Fibroblast of lung (primary cell): ENCODE measurements around the gene PPP1CB. TPM values are rescaled to one million over a fixed set of nuclear protein-coding genes. Genes with fewer than 3 reads are reported as not detected.

Experiments
- DNase-seq, 2 donors: peaks; one replicate each; pipeline versions ENCODE4 v3.0.0 to v3.0.0-alpha.2; 2010; ENCODE audit warnings: low read depth in 2 of 2
- H2AFZ ChIP-seq: 2 replicates; pipeline ENCODE4 v1.5.1; 2012; ENCODE audit warnings: low read length, control low read depth, inconsistent platforms
- H3K27ac ChIP-seq: 2 replicates; pipeline ENCODE4 v1.5.1; 2011; ENCODE audit warnings: low read length, control low read depth; ENCODE audit not compliant: insufficient read depth
- H3K27me3 ChIP-seq: 2 replicates; pipeline ENCODE4 v1.5.1; 2011; ENCODE audit warnings: mild to moderate bottlenecking, low read length; ENCODE audit not compliant: control insufficient read depth, insufficient read depth
- H3K36me3 ChIP-seq: 2 replicates; pipeline ENCODE4 v1.5.1; 2011; ENCODE audit warnings: low read length; ENCODE audit not compliant: control insufficient read depth, insufficient read depth
- H3K4me1 ChIP-seq: 2 replicates; pipeline ENCODE4 v1.5.1; 2011; ENCODE audit warnings: low read length; ENCODE audit not compliant: control insufficient read depth, insufficient read depth; ENCODE audit errors: extremely low read depth
- H3K4me2 ChIP-seq: 2 replicates; pipeline ENCODE4 v1.5.1; 2011; ENCODE audit warnings: low read length, control low read depth; ENCODE audit not compliant: insufficient read depth; ENCODE audit errors: extremely low read depth
- H3K4me3 ChIP-seq, 4 experiments: fragments of 200-600 bp in 1 of 4; sonication (generic) in 1 of 4; replicated peaks in 1 of 4; 2 replicates each; pipeline ENCODE4 v1.5.1; 2011 to 2016; ENCODE audit warnings: low read length in 4 of 4, low read depth in 3 of 4, mild to moderate bottlenecking in 3 of 4, control low read depth in 2 of 4, inconsistent platforms in 1 of 4, mixed read lengths in 1 of 4; ENCODE audit not compliant: insufficient read depth in 1 of 4; ENCODE audit errors: control extremely low read depth in 1 of 4
- H3K79me2 ChIP-seq: 2 replicates; pipeline ENCODE4 v1.5.1; 2012; ENCODE audit warnings: mild to moderate bottlenecking, low read length, inconsistent platforms; ENCODE audit not compliant: control insufficient read depth, insufficient read depth
- H3K9ac ChIP-seq: 2 replicates; pipeline ENCODE4 v1.5.1; 2011; ENCODE audit warnings: mild to moderate bottlenecking, low read length, control low read depth; ENCODE audit not compliant: insufficient read depth
- H3K9me3 ChIP-seq: 2 replicates; pipeline ENCODE4 v1.5.1; 2012; ENCODE audit warnings: low read depth, low read length; ENCODE audit not compliant: control insufficient read depth, insufficient read depth
- H4K20me1 ChIP-seq: 2 replicates; pipeline ENCODE4 v1.5.1; 2011; ENCODE audit warnings: low read length; ENCODE audit not compliant: control insufficient read depth, insufficient read depth; ENCODE audit errors: extremely low read depth
- EZH2 ChIP-seq: IDR thresholded peaks from 2 replicates; pipeline ENCODE4 v1.5.1; 2012; ENCODE audit warnings: low read length, control low read depth, mild to moderate bottlenecking; ENCODE audit errors: missing control alignments
- polyA plus RNA-seq, 2 donors: library from polyadenylated mRNA; depleted of rRNA in 1 of 2; stranded (reverse) in 1 of 2; unstranded in 1 of 2; fragments of >200 nt; gene quantifications; 2 replicates each; pipeline ENCODE4 v1.2.1, GENCODE V29; 2011 to 2012; ENCODE audit warnings: missing spikeins in 1 of 2
- total RNA-seq: library from RNA; depleted of rRNA; stranded (reverse); fragments of >200 nt; gene quantifications from 2 replicates; pipeline ENCODE4 v1.2.1, GENCODE V29; 2014
- TF ChIP-seq, protein P1 (sequence below), 2 donors: IDR thresholded peaks in 1 of 2; conservative IDR thresholded peaks in 1 of 2; 1 replicate in 1 of 2; 2 replicates in 1 of 2; pipeline ENCODE4 v1.5.1; 2011 to 2012; ENCODE audit warnings: low read length in 2 of 2, control low read depth in 1 of 2, inconsistent platforms in 1 of 2, low read depth in 1 of 2, mild to moderate bottlenecking in 1 of 2

The PPP1CB gene
- total and polyA plus RNA-seq, 2 donors (not counting 1 experiment from before 2014, with no cell fraction given), result 172 to 179 TPM

DNA sequence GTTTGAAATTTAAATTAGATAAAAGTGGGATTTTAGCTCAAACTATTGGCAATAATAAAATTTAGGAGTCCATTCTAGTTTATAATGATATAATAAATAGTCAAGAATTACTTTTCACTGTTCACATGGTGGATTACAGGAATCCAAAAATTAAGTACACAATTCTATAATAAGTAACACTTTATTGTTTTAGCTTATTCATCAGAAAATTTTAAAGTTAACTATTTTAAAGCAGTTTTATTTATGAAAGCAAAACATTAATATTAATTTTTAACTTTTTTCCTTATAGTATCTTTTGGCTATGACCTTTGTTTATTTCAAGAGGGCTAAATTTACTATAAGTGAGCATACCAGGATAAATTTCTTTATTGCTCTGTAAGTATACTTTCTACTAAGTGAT lies 70.4 kb downstream of the PPP1CB start:
- no peaks in the 10 kb centered on the region for H4K20me1 ChIP-seq
- no peak for DNase-seq
- H2AFZ ChIP-seq, result no peak overlapping the region
- H3K79me2 ChIP-seq, result no peaks in the 10 kb centered on the region
- H3K27me3 ChIP-seq, result no peaks in the 10 kb centered on the region
- no peak for TF ChIP-seq EZH2
- TF ChIP-seq, protein P1, sequence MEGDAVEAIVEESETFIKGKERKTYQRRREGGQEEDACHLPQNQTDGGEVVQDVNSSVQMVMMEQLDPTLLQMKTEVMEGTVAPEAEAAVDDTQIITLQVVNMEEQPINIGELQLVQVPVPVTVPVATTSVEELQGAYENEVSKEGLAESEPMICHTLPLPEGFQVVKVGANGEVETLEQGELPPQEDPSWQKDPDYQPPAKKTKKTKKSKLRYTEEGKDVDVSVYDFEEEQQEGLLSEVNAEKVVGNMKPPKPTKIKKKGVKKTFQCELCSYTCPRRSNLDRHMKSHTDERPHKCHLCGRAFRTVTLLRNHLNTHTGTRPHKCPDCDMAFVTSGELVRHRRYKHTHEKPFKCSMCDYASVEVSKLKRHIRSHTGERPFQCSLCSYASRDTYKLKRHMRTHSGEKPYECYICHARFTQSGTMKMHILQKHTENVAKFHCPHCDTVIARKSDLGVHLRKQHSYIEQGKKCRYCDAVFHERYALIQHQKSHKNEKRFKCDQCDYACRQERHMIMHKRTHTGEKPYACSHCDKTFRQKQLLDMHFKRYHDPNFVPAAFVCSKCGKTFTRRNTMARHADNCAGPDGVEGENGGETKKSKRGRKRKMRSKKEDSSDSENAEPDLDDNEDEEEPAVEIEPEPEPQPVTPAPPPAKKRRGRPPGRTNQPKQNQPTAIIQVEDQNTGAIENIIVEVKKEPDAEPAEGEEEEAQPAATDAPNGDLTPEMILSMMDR (conservative IDR thresholded peaks at IDR 0.05 in 1 of 2, IDR thresholded peaks at IDR 0.05 in 1 of 2; ENCODE audit: low read depth in 1 of 2, low read length in 2 of 2), result no peak
- H3K36me3 ChIP-seq, result no peaks in the 10 kb centered on the region
- H3K4me2 ChIP-seq, result no peak overlapping the region
- H3K27ac ChIP-seq, result no peak overlapping the region
- H3K9me3 ChIP-seq, result no peaks in the 10 kb centered on the region
- no peak overlapping the region for H3K9ac ChIP-seq
- no peaks in the 10 kb centered on the region for H3K4me1 ChIP-seq
- no peak overlapping the region for H3K4me3 ChIP-seq

DNA sequence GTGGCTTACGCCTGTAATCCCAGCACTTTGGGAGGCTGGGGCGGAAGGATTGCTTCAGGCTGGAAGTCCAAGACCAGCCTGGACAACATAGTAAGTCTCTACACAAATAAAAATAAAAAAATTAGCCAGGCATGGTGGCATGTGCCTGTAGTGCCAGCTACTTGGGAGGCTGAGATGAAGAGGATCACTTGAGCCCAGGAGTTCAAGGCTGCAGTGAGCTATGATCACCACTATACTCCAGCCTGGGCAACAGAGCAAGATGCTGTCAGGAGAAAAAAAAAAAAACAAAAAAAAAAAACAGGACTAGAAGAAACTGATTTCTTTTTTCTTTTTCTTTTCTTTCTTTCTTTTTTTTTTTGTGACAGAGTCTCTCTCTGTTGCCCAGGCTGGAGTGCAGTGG lies 72.6 kb downstream of the PPP1CB start:
- Histone ChIP-seq H2AFZ (no peak overlapping the region), H3K4me1 (no peaks in the 10 kb centered on the region), H3K4me3 (no peak overlapping the region), H3K9me3 (no peaks in the 10 kb centered on the region), H3K27me3 (no peaks in the 10 kb centered on the region), H3K36me3 (no peaks in the 10 kb centered on the region), H3K4me2 (no peak overlapping the region), H3K79me2 (no peaks in the 10 kb centered on the region), H3K9ac (no peak overlapping the region), H3K27ac (no peak overlapping the region), H4K20me1 (no peaks in the 10 kb centered on the region)
- TF ChIP-seq, protein P1 (conservative IDR thresholded peaks at IDR 0.05 in 1 of 2, IDR thresholded peaks at IDR 0.05 in 1 of 2; ENCODE audit: low read depth in 1 of 2, low read length in 2 of 2), result no peak
- no peak for TF ChIP-seq EZH2
- DNase-seq, result no peak

DNA sequence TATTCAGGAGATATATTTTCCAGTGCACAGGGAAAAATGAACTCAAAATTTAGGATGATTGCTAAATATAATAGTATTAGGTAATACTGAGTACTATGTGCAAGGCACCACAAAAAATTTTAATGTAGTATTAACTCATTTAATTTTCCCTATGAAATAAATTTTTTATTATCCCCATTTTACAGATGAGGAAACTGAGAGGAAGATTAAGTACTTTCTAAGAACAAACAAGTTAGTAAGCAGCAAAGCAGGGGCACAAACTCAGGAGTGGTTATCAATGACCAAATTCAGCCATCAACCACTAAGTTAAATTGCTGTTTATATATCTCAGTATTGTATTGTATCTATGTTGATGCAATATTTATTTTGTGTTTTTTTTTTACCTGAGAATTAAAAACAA lies 73.2 kb downstream of the PPP1CB start:
- Histone ChIP-seq H3K9ac (no peak overlapping the region), H3K4me3 (no peak overlapping the region)
- no peak for DNase-seq

More for the DNA sequence above, 73.2 kb downstream of the PPP1CB start:
- no peaks in the 10 kb centered on the region for H4K20me1 ChIP-seq
- no peak overlapping the region for H3K4me2 ChIP-seq
- no peaks in the 10 kb centered on the region for H3K9me3 ChIP-seq
- no peaks in the 10 kb centered on the region for H3K79me2 ChIP-seq
- TF ChIP-seq, protein P1 (conservative IDR thresholded peaks at IDR 0.05 in 1 of 2, IDR thresholded peaks at IDR 0.05 in 1 of 2; ENCODE audit: low read depth in 1 of 2, low read length in 2 of 2), result no peak
- no peak for TF ChIP-seq EZH2
- H3K27me3 ChIP-seq, result no peaks in the 10 kb centered on the region
- no peak overlapping the region for H2AFZ ChIP-seq
- H3K4me1 ChIP-seq, result no peaks in the 10 kb centered on the region
- no peak overlapping the region for H3K27ac ChIP-seq
- H3K36me3 ChIP-seq, result no peaks in the 10 kb centered on the region
